Brain microvascular endothelial cell (primary cell): ENCODE data around the gene SCART1.
"Not testable (repeated sequence)": the region's sequence is repeated elsewhere in the genome, so short reads cannot be mapped to it uniquely, and the experiment has no call there.

ENCODE experiments used
- DNase-seq: peaks from one replicate; pipeline ENCODE4 v3.0.0-alpha.2; 2020
- H3K27ac ChIP-seq: fragments of 250-450 bp; sonication (Bioruptor Pico); 2 replicates; pipeline ENCODE4 v1.5.1; 2020; ENCODE audit warnings: mild to moderate bottlenecking, moderate library complexity
- H3K27me3 ChIP-seq: fragments of 250-450 bp; sonication (Bioruptor Pico); replicated peaks from 2 replicates; pipeline ENCODE4 v1.5.1; 2020; ENCODE audit warnings: mild to moderate bottlenecking
- H3K36me3 ChIP-seq: fragments of 250-450 bp; sonication (Bioruptor Pico); replicated peaks from 2 replicates; pipeline ENCODE4 v1.5.1; 2020; ENCODE audit warnings: mild to moderate bottlenecking
- H3K4me3 ChIP-seq: 2 replicates; pipeline ENCODE4 v1.5.1; 2011; ENCODE audit warnings: low read depth, mild to moderate bottlenecking, control low read depth, low read length, moderate library complexity
- CTCF ChIP-seq: IDR thresholded peaks from 2 replicates; pipeline ENCODE4 v1.5.1; 2011; ENCODE audit warnings: low read depth, mild to moderate bottlenecking, moderate library complexity, low read length, control low read depth, inconsistent platforms; ENCODE audit errors: missing control alignments
- in situ Hi-C: cut with HindIII; loops from 2 replicates; pipeline ENCODE4 v1.10.0; 2017; ENCODE audit warnings: low sequenced_read_pairs, low pct_ligation_motif_present

The SCART1 gene

GRCh38 chr10:133453516-133454203 lies at the start of gene SCART1:
Gene SCART1, plus strand, starts transcription at chr10:133453945. Its CDS starts 53 bp downstream, at chr10:133453998.
- Histone ChIP-seq H3K27me3 (no peaks in the 10 kb centered on the region), H3K4me3 (no peak within 1 kb of the TSS), H3K36me3 (no peaks in the 10 kb centered on the region), H3K27ac (no peak within 1 kb of the TSS)
- in situ Hi-C loops = no loop called here
- no peak for DNase-seq
- no peak for TF ChIP-seq CTCF

- no peak for TF ChIP-seq CTCF
- Histone ChIP-seq H3K36me3 (peaks cover 39% of the 10 kb centered on the region), H3K4me3 (no peak overlapping the region), H3K27me3 (no peaks in the 10 kb centered on the region), H3K27ac (no peak overlapping the region)
- in situ Hi-C loops = no loop called here
- no peak for DNase-seq
Measured at GRCh38 chr10:133405272-133405671, 48.5 kb upstream of the SCART1 start.

- Histone ChIP-seq H3K36me3 (peaks cover 37% of the 10 kb centered on the region), H3K4me3 (no peak overlapping the region), H3K27ac (no peak overlapping the region), H3K27me3 (no peaks in the 10 kb centered on the region)
- in situ Hi-C loops = no loop called here
- TF ChIP-seq CTCF = no peak
- DNase-seq = no peak
Measured at GRCh38 chr10:133405844-133406527, 47.8 kb upstream of the SCART1 start.

- peaks cover 34% of the 10 kb centered on the region for H3K36me3 ChIP-seq
Measured at GRCh38 chr10:133411523-133412380, 42.0 kb upstream of the SCART1 start.

DNA sequence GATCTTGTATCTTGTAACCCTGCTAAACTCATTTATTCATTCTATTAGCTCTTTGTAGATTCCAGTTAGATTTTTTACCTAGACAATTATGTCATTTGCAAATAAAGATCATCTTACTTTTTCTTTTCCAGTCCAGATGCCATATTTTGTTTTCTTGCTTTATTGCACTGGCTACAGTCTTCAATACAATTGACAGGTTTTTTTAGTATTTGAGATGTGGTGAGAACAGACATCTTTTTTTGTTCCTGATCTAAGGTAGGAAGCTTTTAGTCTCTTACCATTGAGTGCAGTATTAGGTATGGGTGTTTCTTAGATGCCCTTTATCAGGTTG lies 41.4 kb upstream of the SCART1 start:
- in situ Hi-C loops = no loop called here
- no peaks in the 10 kb centered on the region for H3K27me3 ChIP-seq
- H3K4me3 ChIP-seq = no peak overlapping the region
- no peak overlapping the region for H3K27ac ChIP-seq
- DNase-seq = no peak
- peaks cover 29% of the 10 kb centered on the region for H3K36me3 ChIP-seq
- TF ChIP-seq CTCF = no peak

More at GRCh38 chr10:133411523-133412380, 42.0 kb upstream of the SCART1 start:
- Histone ChIP-seq H3K27me3 (no peaks in the 10 kb centered on the region), H3K27ac (no peak overlapping the region), H3K4me3 (no peak overlapping the region)
- in situ Hi-C loops = no loop called here
- no peak for TF ChIP-seq CTCF
- no peak for DNase-seq

DNA sequence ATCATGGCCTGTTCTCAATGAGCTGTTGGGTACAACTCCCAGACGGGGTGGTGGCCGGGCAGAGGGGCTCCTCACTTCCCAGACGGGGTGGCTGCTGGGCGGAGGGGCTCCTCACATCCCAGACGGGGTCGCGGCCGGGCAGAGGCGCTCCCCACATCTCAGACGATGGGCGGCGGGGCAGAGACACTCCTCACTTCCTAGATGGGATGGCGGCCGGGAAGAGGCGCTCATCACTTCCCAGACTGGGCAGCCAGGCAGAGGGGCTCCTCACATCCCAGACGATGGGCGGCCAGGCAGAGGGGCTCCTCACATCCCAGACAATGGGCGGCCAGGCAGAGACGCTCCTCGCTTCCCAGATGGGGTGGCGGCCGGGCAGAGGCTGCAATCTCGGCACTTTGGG lies 39.3 kb upstream of the SCART1 start:
- in situ Hi-C loops, H3K27me3 ChIP-seq, H3K27ac ChIP-seq, H3K4me3 ChIP-seq, DNase-seq: not testable (repeated sequence)
- peaks cover 36% of the 10 kb centered on the region for H3K36me3 ChIP-seq
